GM23338 (cell line): ENCODE data around the gene NTMT2. TPM values are rescaled to one million over a fixed set of nuclear protein-coding genes. Genes with fewer than 3 reads are reported as not detected.

Experiments
- ATAC-seq: fragments of 200-7000 bp; cut with Tn5 transposase; 3 replicates; pipeline ENCODE4 v1.9.1; 2020
- DNase-seq: peaks from one replicate; pipeline ENCODE4 v3.0.0-alpha.2; 2015; ENCODE audit warnings: low spot score
- H2AFZ ChIP-seq: fragments of 200-600 bp; sonication (generic); 2 replicates; pipeline ENCODE4 v1.8.0; 2016; ENCODE audit warnings: antibody characterized with exemption, mild to moderate bottlenecking, moderate library complexity
- H3F3A ChIP-seq: fragments of 200-600 bp; sonication (generic); replicated peaks from 2 replicates; pipeline ENCODE4 v1.8.0; 2017; ENCODE audit warnings: antibody characterized with exemption, mixed run types, low read depth
- H3K27ac ChIP-seq: fragments of 200-600 bp; sonication (generic); 2 replicates; pipeline ENCODE4 v1.6.1; 2016; ENCODE audit warnings: low read depth
- H3K27me3 ChIP-seq: fragments of 200-600 bp; sonication (generic); 2 replicates; pipeline ENCODE4 v1.8.0; 2016; ENCODE audit warnings: mild to moderate bottlenecking, mixed run types, moderate library complexity; ENCODE audit not compliant: insufficient read depth
- H3K36me3 ChIP-seq: fragments of 200-600 bp; sonication (generic); 2 replicates; pipeline ENCODE4 v1.8.0; 2016; ENCODE audit warnings: mild to moderate bottlenecking; ENCODE audit not compliant: insufficient read depth
- H3K4me1 ChIP-seq: fragments of 200-600 bp; sonication (generic); 2 replicates; pipeline ENCODE4 v1.8.0; 2016; ENCODE audit warnings: mild to moderate bottlenecking, moderate library complexity; ENCODE audit not compliant: insufficient read depth
- H3K4me2 ChIP-seq: fragments of 200-600 bp; sonication (generic); 2 replicates; pipeline ENCODE4 v1.7.1; 2017; ENCODE audit warnings: mixed run types
- H3K4me3 ChIP-seq: fragments of 200-600 bp; sonication (generic); 2 replicates; pipeline ENCODE4 v1.6.1; 2016; ENCODE audit warnings: mixed run types
- H3K79me2 ChIP-seq: fragments of 200-600 bp; sonication (generic); replicated peaks from 2 replicates; pipeline ENCODE4 v1.8.0; 2017; ENCODE audit warnings: mild to moderate bottlenecking; ENCODE audit not compliant: insufficient read depth
- H3K9me2 ChIP-seq: fragments of 200-600 bp; sonication (generic); 2 replicates; pipeline ENCODE4 v1.8.0; 2017; ENCODE audit not compliant: insufficient read depth
- H4K20me1 ChIP-seq: fragments of 200-600 bp; sonication (generic); replicated peaks from 2 replicates; pipeline ENCODE4 v1.8.0; 2017; ENCODE audit warnings: mild to moderate bottlenecking; ENCODE audit not compliant: insufficient read depth
- H3K27ac Mint-ChIP-seq: 2 replicates; pipeline ENCODE4 v1.8.0; 2020; ENCODE audit warnings: inconsistent platforms, mild to moderate bottlenecking, moderate library complexity, mixed read lengths
- H3K27me3 Mint-ChIP-seq: 3 replicates; pipeline ENCODE4 v1.8.0; 2022; ENCODE audit warnings: low read depth, mild to moderate bottlenecking, moderate library complexity, mixed read lengths, inconsistent platforms; ENCODE audit not compliant: insufficient read depth, poor library complexity
- H3K36me3 Mint-ChIP-seq: 3 replicates; pipeline ENCODE4 v1.8.0; 2021; ENCODE audit warnings: low read depth, mild to moderate bottlenecking, inconsistent platforms, moderate library complexity, mixed read lengths
- H3K4me1 Mint-ChIP-seq: 3 replicates; pipeline ENCODE4 v1.8.0; 2020; ENCODE audit warnings: mild to moderate bottlenecking, inconsistent platforms, mixed read lengths
- H3K4me3 Mint-ChIP-seq: 3 replicates; pipeline ENCODE4 v1.8.0; 2021; ENCODE audit warnings: moderate library complexity, mild to moderate bottlenecking, inconsistent platforms, mixed read lengths
- H3K9me3 Mint-ChIP-seq: 3 replicates; pipeline ENCODE4 v1.8.0; 2020; ENCODE audit warnings: moderate library complexity, mild to moderate bottlenecking, inconsistent platforms, mixed read lengths
- CREB1 ChIP-seq: fragments of 250-450 bp; sonication (Bioruptor Pico); IDR thresholded peaks from 2 replicates; pipeline ENCODE4 v1.5.0; 2020; ENCODE audit warnings: low read depth, mild to moderate bottlenecking, moderate library complexity
- CTCF ChIP-seq, 2 experiments: fragments of 200-600 bp in 1 of 2; sonication (generic) in 1 of 2; conservative IDR thresholded peaks; 2 replicates each; pipeline versions ENCODE4 v1.5.1 to v1.6.1; 2016 to 2017; ENCODE audit warnings: antibody characterized with exemption in 2 of 2, low read depth in 2 of 2, mild to moderate bottlenecking in 2 of 2, moderate library complexity in 1 of 2
- EZH2 ChIP-seq: fragments of 200-600 bp; sonication (generic); IDR thresholded peaks from one replicate; pipeline ENCODE4 v1.8.0; 2017; ENCODE audit warnings: antibody characterized with exemption, mild to moderate bottlenecking, low read depth; ENCODE audit not compliant: unreplicated experiment
- JUNB ChIP-seq: IDR thresholded peaks from one replicate; pipeline ENCODE4 v1.6.1; 2016; ENCODE audit warnings: antibody characterized with exemption; ENCODE audit not compliant: unreplicated experiment
- NANOG ChIP-seq: IDR thresholded peaks from 2 replicates; pipeline ENCODE4 v1.6.1; 2016; ENCODE audit warnings: antibody characterized with exemption, borderline replicate concordance
- REST ChIP-seq: IDR thresholded peaks from one replicate; pipeline ENCODE4 v1.6.1; 2018; ENCODE audit warnings: antibody characterized with exemption; ENCODE audit not compliant: unreplicated experiment
- ZNF331 ChIP-seq: fragments of 250-450 bp; sonication (Bioruptor Pico); IDR thresholded peaks from 2 replicates; pipeline ENCODE4 v1.5.0; 2020; ENCODE audit warnings: low read depth, mild to moderate bottlenecking, moderate library complexity
- ZNF462 ChIP-seq: fragments of 250-450 bp; sonication (Bioruptor Pico); IDR thresholded peaks from 2 replicates; pipeline ENCODE4 v1.5.0; 2020; ENCODE audit warnings: mild to moderate bottlenecking, moderate library complexity
- polyA plus RNA-seq: library from polyadenylated mRNA; unstranded; fragments of >200 nt; fragmentation: Nextera tagmentation; extraction: Ambion mirVana; gene quantifications from 2 replicates; pipeline ENCODE4 v1.2.1, GENCODE V29; 2016
- total RNA-seq: library from RNA; depleted of rRNA; stranded (reverse); fragments of >200 nt; shearing (Covaris generic); gene quantifications from 2 replicates; pipeline ENCODE4 v1.2.3, GENCODE V29; 2014

The NTMT2 gene
- total and polyA plus RNA-seq, 2 experiments from 2014 or later: 0.48 TPM; not detected in 1

GRCh38 chr1:170198090-170198489 lies 52.3 kb downstream of the NTMT2 start (continued):
- TF ChIP-seq ZNF462 (CRISPR knock-in tag): no peak
- no peak for TF ChIP-seq JUNB
- no peak for TF ChIP-seq EZH2
- TF ChIP-seq CTCF (conservative IDR thresholded peaks at IDR 0.05; ENCODE audit: low read depth in 2 of 2): no peak
- no peak for TF ChIP-seq NANOG

- H3K9me2 ChIP-seq: no peaks in the 10 kb centered on the region
- ATAC-seq (no peak), DNase-seq (no peak)
- H3K4me3 Mint-ChIP-seq: no peak overlapping the region
- no peak overlapping the region for H2AFZ ChIP-seq
- no peaks in the 10 kb centered on the region; the same call in 2 of the 3 replicates for H3K4me1 Mint-ChIP-seq
- H3F3A ChIP-seq: no peaks in the 10 kb centered on the region
- H3K36me3 ChIP-seq: no peaks in the 10 kb centered on the region
- H3K79me2 ChIP-seq: no peaks in the 10 kb centered on the region
- H3K27me3 Mint-ChIP-seq: no peaks in the 10 kb centered on the region
- no peaks in the 10 kb centered on the region for H4K20me1 ChIP-seq
- no peak overlapping the region for H3K27ac Mint-ChIP-seq
- no peaks in the 10 kb centered on the region for H3K36me3 Mint-ChIP-seq
- no peaks in the 10 kb centered on the region for H3K27me3 ChIP-seq
- H3K4me2 ChIP-seq: no peak overlapping the region
- H3K4me1 ChIP-seq: no peaks in the 10 kb centered on the region
- H3K9me3 Mint-ChIP-seq: no peaks in the 10 kb centered on the region
- no peak overlapping the region for H3K27ac ChIP-seq
- no peak overlapping the region for H3K4me3 ChIP-seq
- no peak for TF ChIP-seq EZH2
- TF ChIP-seq NANOG: no peak
- TF ChIP-seq ZNF331: no peak
- TF ChIP-seq JUNB: no peak
- no peak for TF ChIP-seq REST
- TF ChIP-seq CREB1: no peak
- no peak for TF ChIP-seq CTCF (conservative IDR thresholded peaks at IDR 0.05; ENCODE audit: low read depth in 2 of 2)
Observed at GRCh38 chr1:170198584-170198983, 52.8 kb downstream of the NTMT2 start.
